HEK293T (cell line): Measurements from ENCODE around the gene NFIX.

Source experiments
- BHLHE40 ChIP-seq: fragments of 450-650 bp; IDR thresholded peaks from 2 replicates; pipeline ENCODE4 v1.6.1; 2016; ENCODE audit warnings: mild to moderate bottlenecking, moderate library complexity, borderline replicate concordance
- CTBP1 ChIP-seq: fragments of 450-650 bp; IDR thresholded peaks from 2 replicates; pipeline ENCODE4 v1.6.1; 2016; ENCODE audit warnings: borderline replicate concordance
- ELF4 ChIP-seq: fragments of 450-650 bp; IDR thresholded peaks from 2 replicates; pipeline ENCODE4 v1.6.1; 2017; ENCODE audit warnings: antibody characterized with exemption
- FOXA1 ChIP-seq: fragments of 450-650 bp; IDR thresholded peaks from 2 replicates; pipeline ENCODE4 v1.6.1; 2016; ENCODE audit warnings: mild to moderate bottlenecking
- FOXK2 ChIP-seq: fragments of 450-650 bp; IDR thresholded peaks from 2 replicates; pipeline ENCODE4 v1.6.1; 2016; ENCODE audit warnings: mild to moderate bottlenecking
- FOXM1 ChIP-seq: fragments of 450-650 bp; IDR thresholded peaks from 2 replicates; pipeline ENCODE4 v1.6.1; 2017; ENCODE audit warnings: mild to moderate bottlenecking, borderline replicate concordance
- L3MBTL2 ChIP-seq: fragments of 450-650 bp; conservative IDR thresholded peaks from 2 replicates; pipeline ENCODE4 v1.6.1; 2016; ENCODE audit warnings: mild to moderate bottlenecking
- NFRKB ChIP-seq: fragments of 450-650 bp; IDR thresholded peaks from 2 replicates; pipeline ENCODE4 v1.6.1; 2016; ENCODE audit warnings: mild to moderate bottlenecking, moderate library complexity
- PKNOX1 ChIP-seq: fragments of 450-650 bp; IDR thresholded peaks from 2 replicates; pipeline ENCODE4 v1.6.1; 2016
- SP1 ChIP-seq: fragments of 450-650 bp; IDR thresholded peaks from 2 replicates; pipeline ENCODE4 v1.6.1; 2017
- SUZ12 ChIP-seq: fragments of 450-650 bp; IDR thresholded peaks from 2 replicates; pipeline ENCODE4 v1.6.1; 2016; ENCODE audit warnings: mild to moderate bottlenecking
- TARDBP ChIP-seq: fragments of 450-650 bp; IDR thresholded peaks from 2 replicates; pipeline ENCODE4 v1.6.1; 2016
- ZNF384 ChIP-seq: fragments of 450-650 bp; IDR thresholded peaks from 2 replicates; pipeline ENCODE4 v1.6.1; 2016

GRCh38 chr19:13077240-13077639 is 82.0 kb downstream of the NFIX start:
- TF ChIP-seq PKNOX1, result no peak
- TF ChIP-seq ZNF384, result no peak
- no peak for TF ChIP-seq SUZ12
- TF ChIP-seq CTBP1, result no peak
- TF ChIP-seq BHLHE40, result no peak
- no peak for TF ChIP-seq SP1
- TF ChIP-seq FOXA1, result no peak
- no peak for TF ChIP-seq TARDBP
- TF ChIP-seq ELF4, result no peak
- TF ChIP-seq FOXM1, result no peak
- no peak for TF ChIP-seq FOXK2
- no peak for TF ChIP-seq L3MBTL2
- TF ChIP-seq NFRKB, result no peak
